Hepatocyte (in vitro differentiated cells): ENCODE results near the gene FPR1. TPM values are rescaled to one million over a fixed set of nuclear protein-coding genes. Genes with fewer than 3 reads are reported as not detected.

Source experiments
- DNase-seq: peaks from one replicate; pipeline ENCODE4 v3.0.0-alpha.2; 2016; ENCODE audit warnings: low spot score
- H2AFZ ChIP-seq: fragments of 200-600 bp; sonication (generic); 2 replicates; pipeline ENCODE4 v1.6.0; 2016; ENCODE audit warnings: antibody characterized with exemption, mild to moderate bottlenecking
- H3K27ac ChIP-seq: fragments of 200-600 bp; sonication (generic); 2 replicates; pipeline ENCODE4 v1.5.1; 2016; ENCODE audit warnings: mild to moderate bottlenecking
- H3K27me3 ChIP-seq: fragments of 200-600 bp; sonication (generic); 2 replicates; pipeline ENCODE4 v1.6.1; 2016
- H3K36me3 ChIP-seq: fragments of 200-600 bp; sonication (generic); replicated peaks from 2 replicates; pipeline ENCODE4 v1.5.1; 2016; ENCODE audit warnings: low read depth; ENCODE audit not compliant: insufficient read depth
- H3K4me1 ChIP-seq: fragments of 200-600 bp; sonication (generic); 2 replicates; pipeline ENCODE4 v1.5.1; 2016; ENCODE audit warnings: mild to moderate bottlenecking, moderate library complexity; ENCODE audit not compliant: insufficient read depth
- H3K4me2 ChIP-seq: fragments of 200-600 bp; sonication (generic); 2 replicates; pipeline ENCODE4 v1.6.0; 2016
- H3K4me3 ChIP-seq: fragments of 200-600 bp; sonication (generic); 2 replicates; pipeline ENCODE4 v1.5.1; 2016; ENCODE audit warnings: mild to moderate bottlenecking
- H3K79me2 ChIP-seq: fragments of 200-600 bp; sonication (generic); 2 replicates; pipeline ENCODE4 v1.6.0; 2017; ENCODE audit warnings: mild to moderate bottlenecking
- H3K9me2 ChIP-seq: fragments of 200-600 bp; sonication (generic); replicated peaks from 2 replicates; pipeline ENCODE4 v1.6.0; 2017; ENCODE audit warnings: mild to moderate bottlenecking; ENCODE audit not compliant: insufficient read depth
- H3K9me3 ChIP-seq: fragments of 200-600 bp; sonication (generic); 2 replicates; pipeline ENCODE4 v1.5.1; 2016; ENCODE audit warnings: low read depth, mild to moderate bottlenecking
- H4K20me1 ChIP-seq: fragments of 200-600 bp; sonication (generic); 2 replicates; pipeline ENCODE4 v1.6.0; 2016; ENCODE audit warnings: mild to moderate bottlenecking; ENCODE audit not compliant: insufficient read depth, poor library complexity, severe bottlenecking
- CTCF ChIP-seq: fragments of 200-600 bp; sonication (generic); IDR thresholded peaks from 2 replicates; pipeline ENCODE4 v1.5.1; 2016; ENCODE audit warnings: antibody characterized with exemption, mild to moderate bottlenecking; ENCODE audit not compliant: poor library complexity
- EZH2 ChIP-seq: fragments of 200-600 bp; sonication (generic); IDR thresholded peaks from 2 replicates; pipeline ENCODE4 v1.6.1; 2016; ENCODE audit warnings: antibody characterized with exemption, mild to moderate bottlenecking, borderline replicate concordance
- EZH2phosphoT487 ChIP-seq: fragments of 200-600 bp; sonication (generic); IDR thresholded peaks from one replicate; pipeline ENCODE4 v1.6.1; 2018; ENCODE audit warnings: antibody characterized with exemption, mild to moderate bottlenecking, low read depth, moderate library complexity; ENCODE audit not compliant: unreplicated experiment, severe bottlenecking
- WGBS: methylation state at CpG from one replicate; pipeline ENCODE4 v1.1.6; 2016; ENCODE audit warnings: low lambda C conversion rate; ENCODE audit errors: missing lambda C conversion rate; 5-methylcytosine and 5-hydroxymethylcytosine counted together
- polyA plus RNA-seq: library from polyadenylated mRNA; unstranded; fragments of >200 nt; fragmentation: Nextera tagmentation; extraction: Ambion mirVana; gene quantifications from 2 replicates; pipeline ENCODE4 v1.2.1, GENCODE V29; 2016
- total RNA-seq: library from RNA; depleted of rRNA; stranded (reverse); fragments of >200 nt; gene quantifications from 2 replicates; pipeline ENCODE4 v1.2.3, GENCODE V29; 2014

FPR1 gene
- total and polyA plus RNA-seq, 2 experiments from 2014 or later = 0.53 to 2.6 TPM

- Histone ChIP-seq H3K27ac (no peak overlapping the region), H3K9me3 (no peaks in the 10 kb centered on the region), H2AFZ (no peak overlapping the region), H4K20me1 (no peaks in the 10 kb centered on the region), H3K36me3 (no peaks in the 10 kb centered on the region), H3K4me2 (no peak overlapping the region), H3K79me2 (no peaks in the 10 kb centered on the region), H3K9me2 (no peaks in the 10 kb centered on the region), H3K27me3 (no peaks in the 10 kb centered on the region), H3K4me1 (no peaks in the 10 kb centered on the region), H3K4me3 (no peak overlapping the region)
- no peak for DNase-seq
- TF ChIP-seq CTCF = no peak
- 49% methylated on average over 2 of the region's 2 CpGs for WGBS
Observed at GRCh38 chr19:51788029-51788428, 36.4 kb upstream of the FPR1 start.

DNA sequence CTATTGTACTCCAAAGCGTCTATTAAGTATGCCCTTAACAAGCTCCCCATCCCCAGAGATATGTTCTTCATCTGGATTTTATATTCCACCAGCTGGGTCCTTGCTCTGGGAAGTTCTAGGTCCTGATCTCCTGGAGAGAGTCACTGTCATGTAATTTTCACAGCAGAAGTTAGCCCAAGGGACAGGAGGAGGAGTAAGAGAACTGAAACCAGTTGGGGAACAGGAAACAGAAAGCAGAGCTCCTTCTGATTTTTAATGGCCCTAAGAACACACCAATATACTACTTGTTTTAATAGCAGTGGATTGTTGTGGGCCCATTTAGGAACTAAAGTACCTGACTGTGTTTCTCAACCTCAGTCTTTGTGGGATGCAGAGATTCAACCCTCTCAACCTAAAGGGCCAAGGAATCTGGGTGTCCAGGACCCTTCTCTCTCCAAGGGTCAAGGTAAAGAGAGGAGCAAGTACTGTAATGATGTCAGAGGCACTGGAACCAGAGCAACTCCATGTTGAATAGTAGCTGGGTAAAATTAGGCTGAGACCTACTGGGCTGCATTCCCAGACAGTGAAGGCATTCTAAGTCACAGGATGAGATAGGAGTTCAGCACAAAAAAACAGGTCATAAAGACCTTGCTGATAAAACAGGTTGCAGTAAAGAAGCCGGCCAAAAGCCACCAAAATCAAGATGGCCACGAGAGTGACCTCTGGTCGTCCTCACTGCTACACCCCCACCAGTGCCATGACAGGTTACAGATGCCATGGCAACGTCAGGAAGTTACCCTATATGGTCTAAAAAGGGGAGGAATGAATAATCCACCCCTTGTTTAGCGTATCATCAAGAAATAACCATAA, 35.2 kb upstream of the FPR1 start:
- Histone ChIP-seq H3K27ac (no peak overlapping the region), H4K20me1 (no peaks in the 10 kb centered on the region), H3K27me3 (no peaks in the 10 kb centered on the region), H3K4me3 (no peak overlapping the region), H3K4me2 (no peak overlapping the region), H3K79me2 (no peaks in the 10 kb centered on the region), H3K9me3 (no peaks in the 10 kb centered on the region), H3K4me1 (no peaks in the 10 kb centered on the region), H3K9me2 (no peaks in the 10 kb centered on the region), H3K36me3 (no peaks in the 10 kb centered on the region), H2AFZ (no peak overlapping the region)
- 55% methylated on average over 6 of the region's 6 CpGs for WGBS
- no peak for DNase-seq
- no peak for TF ChIP-seq EZH2
- TF ChIP-seq EZH2phosphoT487 = no peak
- no peak for TF ChIP-seq CTCF

GRCh38 chr19:51784922-51785690, 33.4 kb upstream of the FPR1 start:
- no peak for TF ChIP-seq CTCF
- TF ChIP-seq EZH2phosphoT487 = no peak
- TF ChIP-seq EZH2 = no peak
- 73% methylated on average over 6 of the region's 6 CpGs for WGBS
- Histone ChIP-seq H3K79me2 (no peaks in the 10 kb centered on the region), H3K4me2 (no peak overlapping the region), H4K20me1 (no peaks in the 10 kb centered on the region), H3K9me2 (no peaks in the 10 kb centered on the region), H3K27ac (no peak overlapping the region), H3K27me3 (peaks cover 5% of the 10 kb centered on the region), H3K4me3 (no peak overlapping the region), H3K9me3 (no peaks in the 10 kb centered on the region), H2AFZ (no peak overlapping the region), H3K36me3 (no peaks in the 10 kb centered on the region), H3K4me1 (no peaks in the 10 kb centered on the region)
- DNase-seq = no peak
